HEK293T (cell line): ENCODE measurements around the gene TRIM72.

Experiments
- BHLHE40 ChIP-seq: fragments of 450-650 bp; IDR thresholded peaks from 2 replicates; pipeline ENCODE4 v1.6.1; 2016; ENCODE audit warnings: mild to moderate bottlenecking, moderate library complexity, borderline replicate concordance
- FOXM1 ChIP-seq: fragments of 450-650 bp; IDR thresholded peaks from 2 replicates; pipeline ENCODE4 v1.6.1; 2017; ENCODE audit warnings: mild to moderate bottlenecking, borderline replicate concordance
- NFRKB ChIP-seq: fragments of 450-650 bp; IDR thresholded peaks from 2 replicates; pipeline ENCODE4 v1.6.1; 2016; ENCODE audit warnings: mild to moderate bottlenecking, moderate library complexity
- PKNOX1 ChIP-seq: fragments of 450-650 bp; IDR thresholded peaks from 2 replicates; pipeline ENCODE4 v1.6.1; 2016
- SUZ12 ChIP-seq: fragments of 450-650 bp; IDR thresholded peaks from 2 replicates; pipeline ENCODE4 v1.6.1; 2016; ENCODE audit warnings: mild to moderate bottlenecking

- TF ChIP-seq NFRKB (no peak), SUZ12 (no peak), FOXM1 (no peak), BHLHE40 (no peak), PKNOX1 (no peak)
These were observed 32.7 kb upstream of the TRIM72 start for GRCh38 chr16:31181102-31181830.
